Loucy (cell line): Measurements from ENCODE around the gene ABHD13.

Source experiments
- H2AFZ ChIP-seq: fragments of 200-600 bp; sonication (generic); 2 replicates; pipeline ENCODE4 v1.6.0; 2016; ENCODE audit warnings: antibody characterized with exemption, mild to moderate bottlenecking, low read length, moderate library complexity
- H3F3A ChIP-seq: fragments of 200-600 bp; 2 replicates; pipeline ENCODE4 v1.6.0; 2016; ENCODE audit warnings: antibody characterized with exemption, low read depth, mild to moderate bottlenecking
- H3K27me3 ChIP-seq: fragments of 200-600 bp; sonication (generic); 2 replicates; pipeline ENCODE4 v1.6.1; 2014; ENCODE audit warnings: low read length, mild to moderate bottlenecking; ENCODE audit not compliant: insufficient read depth, poor library complexity, severe bottlenecking
- H3K36me3 ChIP-seq: fragments of 200-600 bp; sonication (generic); 2 replicates; pipeline ENCODE4 v1.6.1; 2016; ENCODE audit warnings: low read length; ENCODE audit not compliant: insufficient read depth
- H3K4me1 ChIP-seq: fragments of 200-600 bp; sonication (generic); 2 replicates; pipeline ENCODE4 v1.5.1; 2014; ENCODE audit warnings: low read length, mild to moderate bottlenecking; ENCODE audit not compliant: insufficient read depth, poor library complexity, severe bottlenecking
- H3K4me2 ChIP-seq: fragments of 200-600 bp; sonication (generic); 2 replicates; pipeline ENCODE4 v1.6.0; 2014; ENCODE audit warnings: antibody characterized with exemption, low read length, low read depth, mild to moderate bottlenecking; ENCODE audit not compliant: poor library complexity, severe bottlenecking
- H3K4me3 ChIP-seq: fragments of 200-600 bp; sonication (generic); 2 replicates; pipeline ENCODE4 v1.5.1; 2014; ENCODE audit warnings: low read length, mild to moderate bottlenecking, mixed read lengths; ENCODE audit not compliant: poor library complexity, severe bottlenecking
- H3K79me2 ChIP-seq: fragments of 200-600 bp; sonication (generic); 2 replicates; pipeline ENCODE4 v1.6.1; 2014; ENCODE audit warnings: low read length; ENCODE audit not compliant: insufficient read depth
- H3K9ac ChIP-seq: fragments of 200-600 bp; sonication (generic); 2 replicates; pipeline ENCODE4 v1.6.0; 2014; ENCODE audit warnings: mild to moderate bottlenecking, low read depth, low read length, moderate library complexity; ENCODE audit not compliant: poor library complexity, severe bottlenecking
- H3K9me2 ChIP-seq: fragments of 200-600 bp; sonication (generic); replicated peaks from 2 replicates; pipeline ENCODE4 v1.6.1; 2016; ENCODE audit warnings: low read depth, low read length, mixed read lengths
- H3K9me3 ChIP-seq: fragments of 200-600 bp; sonication (generic); 2 replicates; pipeline ENCODE4 v1.6.1; 2014; ENCODE audit warnings: mild to moderate bottlenecking, antibody characterized with exemption, low read length, low read depth; ENCODE audit not compliant: insufficient read depth
- H4K20me1 ChIP-seq: fragments of 200-600 bp; sonication (generic); 2 replicates; pipeline ENCODE4 v1.6.0; 2014; ENCODE audit warnings: antibody characterized with exemption, low read length, mild to moderate bottlenecking; ENCODE audit not compliant: insufficient read depth, poor library complexity, severe bottlenecking
- EZH2phosphoT487 ChIP-seq: fragments of 200-600 bp; IDR thresholded peaks from 2 replicates; pipeline ENCODE4 v1.6.1; 2018; ENCODE audit warnings: antibody characterized with exemption, mild to moderate bottlenecking, moderate library complexity, borderline replicate concordance
- TF ChIP-seq, protein P1 (sequence below): fragments of 200-600 bp; sonication (generic); conservative IDR thresholded peaks from 2 replicates; pipeline ENCODE4 v1.5.1; 2014; ENCODE audit warnings: mild to moderate bottlenecking, antibody characterized with exemption, low read length

Gene ABHD13

DNA sequence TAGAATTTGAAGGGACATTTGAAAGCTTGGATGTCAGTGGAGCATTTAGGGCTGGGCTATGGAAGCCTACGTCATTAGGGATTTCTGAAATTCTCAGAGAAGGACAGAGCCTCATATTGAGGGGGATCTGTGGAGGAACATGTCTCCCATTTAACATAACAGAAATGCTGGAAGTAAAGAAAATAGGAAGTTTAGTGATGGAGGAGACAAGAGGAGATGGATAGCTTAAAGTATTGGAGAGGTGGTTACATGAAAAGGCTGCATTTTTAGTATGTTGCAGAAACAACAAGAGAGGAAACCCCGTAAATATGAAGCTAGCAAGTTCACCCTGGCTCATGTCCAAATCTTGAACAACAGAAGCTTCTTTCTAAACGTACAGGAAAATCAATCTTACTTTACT, 27.3 kb upstream of the ABHD13 start:
- TF ChIP-seq, protein P1, sequence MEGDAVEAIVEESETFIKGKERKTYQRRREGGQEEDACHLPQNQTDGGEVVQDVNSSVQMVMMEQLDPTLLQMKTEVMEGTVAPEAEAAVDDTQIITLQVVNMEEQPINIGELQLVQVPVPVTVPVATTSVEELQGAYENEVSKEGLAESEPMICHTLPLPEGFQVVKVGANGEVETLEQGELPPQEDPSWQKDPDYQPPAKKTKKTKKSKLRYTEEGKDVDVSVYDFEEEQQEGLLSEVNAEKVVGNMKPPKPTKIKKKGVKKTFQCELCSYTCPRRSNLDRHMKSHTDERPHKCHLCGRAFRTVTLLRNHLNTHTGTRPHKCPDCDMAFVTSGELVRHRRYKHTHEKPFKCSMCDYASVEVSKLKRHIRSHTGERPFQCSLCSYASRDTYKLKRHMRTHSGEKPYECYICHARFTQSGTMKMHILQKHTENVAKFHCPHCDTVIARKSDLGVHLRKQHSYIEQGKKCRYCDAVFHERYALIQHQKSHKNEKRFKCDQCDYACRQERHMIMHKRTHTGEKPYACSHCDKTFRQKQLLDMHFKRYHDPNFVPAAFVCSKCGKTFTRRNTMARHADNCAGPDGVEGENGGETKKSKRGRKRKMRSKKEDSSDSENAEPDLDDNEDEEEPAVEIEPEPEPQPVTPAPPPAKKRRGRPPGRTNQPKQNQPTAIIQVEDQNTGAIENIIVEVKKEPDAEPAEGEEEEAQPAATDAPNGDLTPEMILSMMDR, result no peak
- no peak overlapping the region for H3K9ac ChIP-seq

DNA sequence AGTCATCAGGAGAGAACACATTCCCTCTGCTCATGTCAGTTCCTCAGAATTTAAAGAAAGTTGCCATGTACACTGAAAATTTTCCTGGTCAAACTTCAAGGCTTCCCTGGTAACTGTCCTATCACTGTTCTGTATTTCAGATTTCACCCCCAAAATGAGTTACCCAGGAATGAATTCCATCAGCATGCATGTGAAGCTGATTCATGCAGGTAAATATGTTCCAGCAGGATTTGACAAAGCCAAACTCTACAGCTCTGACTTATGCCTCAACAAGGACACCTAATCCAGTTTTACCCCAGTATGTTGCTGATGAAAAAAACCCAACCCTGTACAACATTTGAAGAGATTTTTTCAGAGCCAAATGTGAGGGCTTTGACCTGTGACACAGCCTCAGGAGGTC, 24.4 kb upstream of the ABHD13 start:
- no peaks in the 10 kb centered on the region for H3F3A ChIP-seq
- H3K4me2 ChIP-seq, result no peak overlapping the region
- H4K20me1 ChIP-seq, result no peaks in the 10 kb centered on the region
- no peak overlapping the region for H2AFZ ChIP-seq
- H3K79me2 ChIP-seq, result no peaks in the 10 kb centered on the region
- H3K9me3 ChIP-seq, result peaks cover 8% of the 10 kb centered on the region; the same call in 1 of the 2 replicates
- H3K9me2 ChIP-seq, result no peaks in the 10 kb centered on the region
- H3K36me3 ChIP-seq, result no peaks in the 10 kb centered on the region
- TF ChIP-seq, protein P1, result no peak
- TF ChIP-seq EZH2phosphoT487, result no peak
- no peaks in the 10 kb centered on the region for H3K27me3 ChIP-seq
- H3K4me1 ChIP-seq, result no peaks in the 10 kb centered on the region
- H3K4me3 ChIP-seq, result no peak overlapping the region
- no peak overlapping the region for H3K9ac ChIP-seq

More for the DNA sequence above, 27.3 kb upstream of the ABHD13 start:
- H3K4me1 ChIP-seq, result no peaks in the 10 kb centered on the region
- H4K20me1 ChIP-seq, result no peaks in the 10 kb centered on the region
- H3K27me3 ChIP-seq, result no peaks in the 10 kb centered on the region
- no peak overlapping the region for H2AFZ ChIP-seq
- no peak overlapping the region for H3K4me3 ChIP-seq
- peaks cover 8% of the 10 kb centered on the region; the same call in 1 of the 2 replicates for H3K9me3 ChIP-seq
- H3K4me2 ChIP-seq, result no peak overlapping the region
- H3K9me2 ChIP-seq, result no peaks in the 10 kb centered on the region
- no peaks in the 10 kb centered on the region for H3F3A ChIP-seq
- H3K79me2 ChIP-seq, result no peaks in the 10 kb centered on the region
- no peaks in the 10 kb centered on the region for H3K36me3 ChIP-seq

DNA sequence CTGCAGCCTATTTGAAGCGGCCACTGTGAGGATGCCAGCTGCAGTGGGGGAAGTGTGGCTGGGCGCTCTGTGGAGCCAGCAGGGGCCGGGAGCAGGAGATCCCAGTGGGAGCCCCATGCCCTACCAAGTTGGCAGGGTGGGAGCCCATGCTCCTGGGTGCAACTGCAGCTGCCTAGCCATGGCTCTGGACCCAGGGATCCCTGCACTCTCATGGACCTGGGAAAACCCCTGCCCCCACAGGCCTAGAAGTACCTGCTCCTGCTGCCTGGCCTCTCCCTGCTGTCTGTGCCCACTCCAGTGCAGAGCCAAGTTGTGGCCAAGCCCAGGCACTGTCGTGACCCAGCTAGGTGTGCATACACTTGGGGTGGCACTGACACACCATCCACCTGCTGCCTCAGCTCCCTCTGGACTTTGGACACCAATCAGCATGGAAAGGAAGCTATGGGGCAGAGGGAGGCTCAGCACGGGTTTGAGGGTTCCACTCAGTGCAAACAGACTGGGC, 23.7 kb upstream of the ABHD13 start:
- TF ChIP-seq, protein P1, result no peak
- H3K36me3 ChIP-seq, result no peaks in the 10 kb centered on the region
- no peaks in the 10 kb centered on the region for H4K20me1 ChIP-seq
- H3K4me1 ChIP-seq, result no peaks in the 10 kb centered on the region
- no peaks in the 10 kb centered on the region for H3K9me2 ChIP-seq
- no peak overlapping the region for H3K4me3 ChIP-seq
- peaks cover 8% of the 10 kb centered on the region; the same call in 1 of the 2 replicates for H3K9me3 ChIP-seq
- no peaks in the 10 kb centered on the region for H3K79me2 ChIP-seq
- H3K4me2 ChIP-seq, result no peak overlapping the region
- H3K27me3 ChIP-seq, result no peaks in the 10 kb centered on the region
- H3F3A ChIP-seq, result no peaks in the 10 kb centered on the region
- no peak overlapping the region for H2AFZ ChIP-seq
- H3K9ac ChIP-seq, result no peak overlapping the region
